ENCODE results near the gene FAM222A. TPM values are rescaled to one million over a fixed set of nuclear protein-coding genes. Genes with fewer than 3 reads are reported as not detected.

The FAM222A gene
- total RNA-seq, 1 donor, result 0.54 TPM

DNA sequence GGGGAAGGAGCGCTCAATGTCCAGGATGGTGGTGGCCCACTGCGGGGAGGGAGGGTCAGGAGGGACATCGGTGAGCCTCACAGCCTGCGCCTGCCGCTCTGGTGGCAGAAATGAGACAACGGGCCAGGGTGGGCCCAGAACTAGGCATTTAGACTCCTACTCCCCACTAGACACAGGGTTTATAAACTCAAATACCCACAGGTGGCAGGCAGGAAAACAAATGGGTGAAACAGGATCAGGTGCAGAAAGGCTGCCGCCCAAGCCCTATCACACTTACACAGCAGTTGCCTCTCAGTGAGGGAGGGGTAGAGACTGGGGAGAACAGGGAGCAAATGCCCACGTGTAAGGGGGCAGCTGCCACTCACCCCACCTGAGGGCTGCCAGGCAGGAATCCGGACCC is 73.2 kb downstream of the FAM222A start:
- TF ChIP-seq, protein P1, sequence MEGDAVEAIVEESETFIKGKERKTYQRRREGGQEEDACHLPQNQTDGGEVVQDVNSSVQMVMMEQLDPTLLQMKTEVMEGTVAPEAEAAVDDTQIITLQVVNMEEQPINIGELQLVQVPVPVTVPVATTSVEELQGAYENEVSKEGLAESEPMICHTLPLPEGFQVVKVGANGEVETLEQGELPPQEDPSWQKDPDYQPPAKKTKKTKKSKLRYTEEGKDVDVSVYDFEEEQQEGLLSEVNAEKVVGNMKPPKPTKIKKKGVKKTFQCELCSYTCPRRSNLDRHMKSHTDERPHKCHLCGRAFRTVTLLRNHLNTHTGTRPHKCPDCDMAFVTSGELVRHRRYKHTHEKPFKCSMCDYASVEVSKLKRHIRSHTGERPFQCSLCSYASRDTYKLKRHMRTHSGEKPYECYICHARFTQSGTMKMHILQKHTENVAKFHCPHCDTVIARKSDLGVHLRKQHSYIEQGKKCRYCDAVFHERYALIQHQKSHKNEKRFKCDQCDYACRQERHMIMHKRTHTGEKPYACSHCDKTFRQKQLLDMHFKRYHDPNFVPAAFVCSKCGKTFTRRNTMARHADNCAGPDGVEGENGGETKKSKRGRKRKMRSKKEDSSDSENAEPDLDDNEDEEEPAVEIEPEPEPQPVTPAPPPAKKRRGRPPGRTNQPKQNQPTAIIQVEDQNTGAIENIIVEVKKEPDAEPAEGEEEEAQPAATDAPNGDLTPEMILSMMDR (IDR thresholded peaks at IDR 0.05; ENCODE audit: insufficient read depth, low read length), result no peak
- H3K4me3 ChIP-seq (ENCODE audit: low read depth, low read length), result no peak overlapping the region
- DNase-seq (ENCODE audit: low read depth), result no peak

DNA sequence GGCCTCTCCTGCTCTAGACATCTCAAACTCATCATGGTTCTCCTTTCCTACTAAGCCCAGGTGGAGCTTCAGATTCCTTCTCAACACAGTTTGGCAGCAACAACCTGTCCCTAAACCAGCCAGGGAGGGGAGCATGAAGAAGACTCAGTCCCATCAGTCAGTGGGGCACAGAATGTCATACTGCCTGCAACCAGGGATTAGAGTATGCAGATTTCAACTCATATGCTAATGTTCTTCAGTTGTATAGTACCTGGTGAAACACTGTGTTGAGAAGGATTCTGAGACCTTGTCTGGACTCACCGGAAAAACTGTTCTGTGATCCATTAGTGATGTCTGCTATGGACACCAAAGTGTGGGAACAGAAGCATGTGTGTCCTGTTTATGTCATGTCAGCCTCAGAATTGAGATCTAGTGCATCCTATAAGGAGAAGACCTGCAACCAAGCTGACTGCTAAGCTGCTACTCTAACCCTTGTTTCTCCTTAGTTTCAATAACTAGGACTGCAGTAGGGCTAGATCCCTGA is 76.0 kb downstream of the FAM222A start:
- H3K4me3 ChIP-seq (ENCODE audit: low read depth, low read length), result no peak overlapping the region
- TF ChIP-seq, protein P1 (IDR thresholded peaks at IDR 0.05; ENCODE audit: insufficient read depth, low read length), result no peak
- no peak for DNase-seq (ENCODE audit: low read depth)

DNA sequence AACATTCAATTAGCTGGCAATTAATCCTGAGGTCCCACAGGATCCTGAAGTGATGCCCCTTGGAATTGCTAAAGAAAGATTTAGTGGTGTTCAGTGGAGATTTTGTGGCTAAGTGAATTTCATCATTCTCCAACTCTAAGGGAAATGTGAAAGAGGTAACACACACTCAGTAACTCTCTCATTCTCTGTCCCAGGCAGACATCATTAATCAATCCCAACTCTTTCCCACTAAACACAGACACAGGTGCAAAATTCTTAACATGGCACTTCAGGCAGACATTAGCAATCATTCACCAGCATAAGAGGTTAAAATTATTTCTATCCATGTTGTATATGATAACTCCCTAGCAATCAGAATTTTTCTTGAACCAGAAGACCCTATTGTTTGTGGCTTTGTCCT is 79.4 kb downstream of the FAM222A start:
- DNase-seq (ENCODE audit: low read depth), result no peak
- TF ChIP-seq, protein P1 (IDR thresholded peaks at IDR 0.05; ENCODE audit: insufficient read depth, low read length), result no peak
- H3K4me3 ChIP-seq (ENCODE audit: low read depth, low read length), result no peak overlapping the region

DNA sequence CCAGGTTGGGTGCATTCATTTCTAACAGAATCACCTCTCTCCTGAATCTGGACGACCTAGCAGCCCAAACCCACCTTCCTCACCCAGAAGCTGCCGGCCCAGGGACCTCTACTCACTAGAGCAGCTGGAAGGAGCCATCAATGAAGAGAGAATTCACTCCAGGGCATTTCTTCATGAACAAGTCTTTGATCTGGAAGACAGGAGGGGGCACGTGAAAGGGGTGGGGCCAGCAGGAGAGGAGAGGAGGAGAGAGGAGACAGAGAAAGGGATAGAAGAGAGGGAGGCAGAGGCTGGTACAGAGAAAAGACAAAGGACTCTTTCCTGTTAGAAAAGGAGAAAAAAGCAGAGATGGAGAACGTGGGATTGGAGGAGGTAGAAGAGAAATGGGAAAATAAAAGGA is 79.8 kb downstream of the FAM222A start:
- TF ChIP-seq, protein P1 (IDR thresholded peaks at IDR 0.05; ENCODE audit: insufficient read depth, low read length), result no peak
- no peak overlapping the region for H3K4me3 ChIP-seq (ENCODE audit: low read depth, low read length)
- DNase-seq (ENCODE audit: low read depth), result no peak

DNA sequence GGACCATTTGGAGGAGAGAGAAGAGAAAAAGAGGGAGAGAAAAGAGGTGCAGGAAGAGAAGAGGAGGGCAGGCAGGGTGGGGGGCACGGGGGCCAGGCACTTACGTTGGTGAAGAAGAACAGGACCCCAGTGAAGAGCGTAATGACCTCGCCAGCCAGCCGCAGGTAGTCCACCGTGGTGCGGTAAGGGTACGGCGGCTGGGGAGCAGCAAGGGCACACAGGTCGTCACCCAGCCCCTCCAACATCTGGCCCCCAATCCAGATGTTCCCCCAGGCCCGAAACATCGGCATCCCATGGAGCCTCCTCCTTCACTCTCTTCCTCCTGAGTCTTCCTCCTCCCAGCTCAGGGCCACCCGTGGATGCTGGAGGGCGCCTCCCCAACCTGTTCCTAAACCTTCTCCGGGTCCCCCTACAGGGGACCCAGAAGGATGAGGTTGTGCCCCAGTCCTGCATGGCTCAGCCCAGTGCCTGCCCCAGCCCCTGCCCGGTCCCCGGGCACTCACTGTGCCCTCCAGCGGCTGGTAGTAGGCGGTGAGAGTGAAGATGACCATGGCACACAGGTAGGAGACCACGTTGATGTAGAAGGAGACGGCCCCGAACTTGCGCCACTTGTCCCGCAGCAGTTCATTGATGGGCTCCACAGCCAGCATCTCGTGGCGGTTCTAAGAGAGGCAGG is 80.3 kb downstream of the FAM222A start:
- TF ChIP-seq, protein P1 (IDR thresholded peaks at IDR 0.05; ENCODE audit: insufficient read depth, low read length), result no peak
- DNase-seq (ENCODE audit: low read depth), result no peak

DNA sequence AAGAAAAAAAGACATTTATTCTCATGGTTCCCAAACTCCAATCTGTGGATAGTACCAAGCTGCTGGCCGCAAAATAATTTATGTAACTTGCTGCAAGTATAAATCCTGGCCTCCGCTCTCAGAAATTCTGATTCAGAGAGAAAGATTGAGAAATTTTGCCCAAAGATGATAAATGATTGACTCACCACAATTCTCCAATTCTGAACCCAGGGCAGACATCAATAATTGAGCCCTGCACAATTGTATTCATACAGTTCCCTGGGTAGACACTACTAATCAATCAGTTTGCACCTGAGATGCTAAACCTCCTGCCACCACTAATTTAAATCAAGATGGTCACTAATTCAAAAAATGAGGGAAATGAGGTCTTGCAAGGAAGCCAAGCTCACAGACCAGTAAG is 81.4 kb downstream of the FAM222A start:
- TF ChIP-seq, protein P1 (IDR thresholded peaks at IDR 0.05; ENCODE audit: insufficient read depth, low read length), result no peak
- no peak overlapping the region for H3K4me3 ChIP-seq (ENCODE audit: low read depth, low read length)
- DNase-seq (ENCODE audit: low read depth), result peak; percentile 71

More for the DNA sequence above, 80.3 kb downstream of the FAM222A start:
- H3K4me3 ChIP-seq (ENCODE audit: low read depth, low read length), result no peak overlapping the region

All from fibroblast of the aortic adventitia (primary cell).